ENCODE measurements around the gene SLC46A1. TPM values are rescaled to one million over a fixed set of nuclear protein-coding genes. Genes with fewer than 3 reads are reported as not detected.

The SLC46A1 gene
- total RNA-seq, 1 experiment from 2014 or later, result 4.6 TPM

GRCh38 chr17:28357061-28357900 is 48.7 kb downstream of the SLC46A1 start, which contains the start of gene POLDIP2:
TSS of gene POLDIP2 (minus strand) at chr17:28357527. CDS start at chr17:28357448, 79 bp downstream.
- peak; percentile 98 for DNase-seq (ENCODE audit: low read depth)

DNA sequence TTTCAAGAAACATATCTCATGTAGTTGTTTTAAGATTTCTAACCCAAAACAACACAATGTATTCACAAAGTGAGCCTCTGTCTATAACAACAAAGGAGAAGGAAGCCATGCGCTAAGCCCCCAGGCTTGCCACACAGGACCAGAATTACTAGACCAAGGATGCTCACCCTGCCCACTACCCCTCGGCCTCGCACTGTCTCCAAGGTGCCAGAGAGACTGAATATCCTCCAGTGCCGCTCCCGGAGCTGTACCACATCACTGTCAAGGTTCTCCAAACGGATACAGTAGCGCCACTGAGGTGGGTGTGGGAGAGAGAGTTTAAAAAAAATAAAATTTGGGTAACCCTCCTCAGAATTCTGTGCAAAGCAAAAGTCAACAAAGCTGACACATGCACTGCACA is 55.7 kb downstream of the SLC46A1 start:
- no peak for DNase-seq (ENCODE audit: low read depth)

DNA sequence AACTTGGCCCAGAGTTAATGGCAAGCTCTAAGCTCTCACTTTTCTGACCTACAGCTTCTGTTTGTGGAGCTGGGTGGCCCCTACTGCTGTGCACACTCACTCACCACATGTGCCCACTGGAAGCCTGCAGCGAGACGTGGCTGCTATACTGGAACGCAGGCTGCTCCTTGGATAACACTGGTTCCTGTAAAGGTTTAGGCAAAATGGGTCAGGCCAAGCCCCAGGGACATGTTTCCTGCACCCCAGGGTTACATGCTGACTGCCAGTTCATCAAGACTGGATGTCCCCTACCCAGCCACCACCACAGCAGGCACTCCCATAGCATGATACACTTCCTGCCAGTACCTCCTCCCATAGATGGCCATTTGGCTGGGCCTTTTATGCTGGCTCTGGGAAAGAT is 57.0 kb downstream of the SLC46A1 start:
- DNase-seq (ENCODE audit: low read depth), result no peak

DNA sequence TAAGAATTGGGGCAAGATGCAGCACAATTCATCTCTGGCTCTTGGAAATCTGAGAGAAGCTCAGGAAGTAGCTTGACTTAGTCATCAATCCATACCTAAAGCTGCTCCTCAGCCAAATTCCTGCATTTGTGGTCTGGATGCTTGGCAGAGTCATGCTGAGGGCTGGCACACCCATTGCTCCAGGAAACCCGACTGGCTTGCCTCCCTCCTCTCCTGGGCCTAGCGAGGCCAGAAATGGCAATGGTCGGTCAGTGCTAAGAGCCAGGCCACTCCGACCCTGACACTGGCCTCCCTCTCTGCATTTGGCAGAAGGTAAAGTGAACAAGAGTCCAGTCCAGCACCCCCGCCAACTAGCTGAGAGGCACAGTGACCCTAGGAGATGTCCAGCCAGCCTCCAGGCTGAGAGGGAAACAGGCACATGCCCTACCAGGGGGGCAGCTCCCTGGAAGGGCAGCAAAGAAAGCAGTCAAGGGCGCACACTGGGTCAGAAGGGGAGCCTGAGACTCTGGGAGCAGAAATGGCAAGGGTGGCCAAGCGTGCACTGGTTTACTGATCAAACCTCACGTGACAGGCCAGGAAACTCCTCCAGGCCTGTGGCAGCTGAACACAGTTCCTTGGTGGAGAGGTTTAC is 58.6 kb downstream of the SLC46A1 start:
- DNase-seq (ENCODE audit: low read depth), result peak; percentile 93

GRCh38 chr17:28346746-28347246 is 59.2 kb downstream of the SLC46A1 start:
- no peak for DNase-seq (ENCODE audit: low read depth)

DNA sequence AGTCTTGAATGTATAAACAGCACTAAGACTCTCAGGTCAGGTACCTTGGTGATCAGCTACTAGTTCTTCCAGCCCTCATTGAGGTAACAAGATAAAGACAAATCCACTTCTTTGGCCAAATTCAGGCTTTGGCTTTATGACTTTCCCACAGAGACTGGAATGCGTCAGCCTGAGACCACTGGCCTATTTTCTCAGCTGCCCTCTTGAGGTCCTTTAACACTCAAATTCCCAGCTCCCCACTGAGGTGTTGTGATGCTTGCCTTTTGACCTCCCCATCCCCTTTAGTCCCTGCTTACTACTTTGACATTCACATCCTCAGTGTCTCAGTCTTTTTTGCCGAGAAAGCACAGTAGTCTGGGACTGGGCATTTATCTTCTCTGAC is 59.8 kb downstream of the SLC46A1 start:
- DNase-seq (ENCODE audit: low read depth), result no peak

GRCh38 chr17:28345419-28346198 is 60.4 kb downstream of the SLC46A1 start:
- no peak for DNase-seq (ENCODE audit: low read depth)

Other genes starting within 250 kb of the SLC46A1 start
- gene TMEM97, start 87.0 kb downstream of the SLC46A1 start, total RNA-seq (2014; rRNA removed; shearing (Covaris generic)), result 42.2 and 45.9 TPM in 2 replicates
- gene IFT20, start 70.7 kb downstream of the SLC46A1 start, total RNA-seq (2014; rRNA removed; shearing (Covaris generic)), result 53.2 and 57.4 TPM in 2 replicates
- gene TNFAIP1, start 70.5 kb downstream of the SLC46A1 start, total RNA-seq (2014; rRNA removed; shearing (Covaris generic)), result 31.2 and 49.4 TPM in 2 replicates
- gene POLDIP2, start 48.7 kb downstream of the SLC46A1 start, total RNA-seq (2014; rRNA removed; shearing (Covaris generic)), result 124 and 132 TPM in 2 replicates
- not detected in 2 replicates for gene SEBOX, start 41.0 kb downstream of the SLC46A1 start, total RNA-seq (2014; rRNA removed; shearing (Covaris generic))
- not detected in 2 replicates for gene VTN, start 35.9 kb downstream of the SLC46A1 start, total RNA-seq (2014; rRNA removed; shearing (Covaris generic))
- 3.5 and 3.7 TPM in 2 replicates for gene SARM1, start 34.5 kb downstream of the SLC46A1 start, total RNA-seq (2014; rRNA removed; shearing (Covaris generic))
- not detected in 2 replicates for gene SLC13A2, start 67.4 kb upstream of the SLC46A1 start, total RNA-seq (2014; rRNA removed; shearing (Covaris generic))
- gene FOXN1, start 100.1 kb upstream of the SLC46A1 start, total RNA-seq (2014; rRNA removed; shearing (Covaris generic)), result not detected in 2 replicates
- gene UNC119, start 146.4 kb upstream of the SLC46A1 start, total RNA-seq (2014; rRNA removed; shearing (Covaris generic)), result 17.8 and 25.4 TPM in 2 replicates
- gene PIGS, start 165.3 kb upstream of the SLC46A1 start, total RNA-seq (2014; rRNA removed; shearing (Covaris generic)), result 44.9 and 49.1 TPM in 2 replicates
- 1.3 and 2.4 TPM in 2 replicates for gene ALDOC, start 170.7 kb upstream of the SLC46A1 start, total RNA-seq (2014; rRNA removed; shearing (Covaris generic))
- 134 and 173 TPM in 2 replicates for gene SPAG5, start 192.8 kb upstream of the SLC46A1 start, total RNA-seq (2014; rRNA removed; shearing (Covaris generic))
- 9.1 and 11.4 TPM in 2 replicates for gene RSKR, start 208.0 kb upstream of the SLC46A1 start, total RNA-seq (2014; rRNA removed; shearing (Covaris generic))
- 64.9 and 65.8 TPM in 2 replicates for gene BLTP2, start 238.9 kb upstream of the SLC46A1 start, total RNA-seq (2014; rRNA removed; shearing (Covaris generic))